Activated naive CD4-positive, alpha-beta T cell treated with anti-CD3 and anti-CD28 coated beads, Interleukin-2, amount 50 U/mL, for 16 hours (primary cell): ENCODE data around the gene PDZD4.

ENCODE experiments used
- DNase-seq: peaks from one replicate; pipeline ENCODE4 v3.0.0-alpha.2; 2020

PDZD4 gene

GRCh38 chrX:153782313-153782712 is 48.0 kb downstream of the PDZD4 start:
- DNase-seq, result no peak

- no peak for DNase-seq
Measured at GRCh38 chrX:153781428-153782047, 48.8 kb downstream of the PDZD4 start.

GRCh38 chrX:153780678-153781427 is 49.5 kb downstream of the PDZD4 start, which contains the start of gene SRPK3:
SRPK3 (plus strand) TSS chrX:153781041; CDS start chrX:153781087, 46 bp downstream.
- DNase-seq, result no peak

GRCh38 chrX:153779891-153780677 is 50.3 kb downstream of the PDZD4 start:
- DNase-seq, result no peak

- DNase-seq, result no peak
Measured at GRCh38 chrX:153778684-153779101, 51.7 kb downstream of the PDZD4 start.

GRCh38 chrX:153778181-153778580 is 52.2 kb downstream of the PDZD4 start:
- DNase-seq, result no peak

GRCh38 chrX:153777261-153778090 is 52.9 kb downstream of the PDZD4 start:
- no peak for DNase-seq

- DNase-seq, result no peak
Measured at GRCh38 chrX:153776611-153777045, 53.7 kb downstream of the PDZD4 start.

- DNase-seq, result no peak
Measured at GRCh38 chrX:153776120-153776599, 54.2 kb downstream of the PDZD4 start.

- DNase-seq, result no peak
Measured at GRCh38 chrX:153775293-153776119, 54.8 kb downstream of the PDZD4 start.

GRCh38 chrX:153774576-153775292 is 55.6 kb downstream of the PDZD4 start:
- no peak for DNase-seq

- peak; percentile 2 for DNase-seq
Measured at GRCh38 chrX:153773741-153774575, 56.4 kb downstream of the PDZD4 start.

- DNase-seq, result no peak
Measured at GRCh38 chrX:153773218-153773611, 57.1 kb downstream of the PDZD4 start.

GRCh38 chrX:153772316-153773217 is 57.8 kb downstream of the PDZD4 start:
- no peak for DNase-seq

- DNase-seq, result no peak
Measured at GRCh38 chrX:153771415-153772315, 58.7 kb downstream of the PDZD4 start.

- DNase-seq, result no peak
Measured at GRCh38 chrX:153770601-153771414, 59.5 kb downstream of the PDZD4 start.
